Eye (tissue), 1 donor: ENCODE results near the gene SESN1.

Experiments
- DNase-seq: peaks from one replicate; pipeline ENCODE4 v3.0.0-alpha.2; 2015

SESN1 gene

GRCh38 chr6:109024368-109024767 lies 70.3 kb downstream of the SESN1 start:
- DNase-seq = no peak

- DNase-seq = no peak
These were observed 71.2 kb downstream of the SESN1 start for GRCh38 chr6:109023356-109023925.

- no peak for DNase-seq
These were observed 72.8 kb downstream of the SESN1 start for GRCh38 chr6:109021870-109022269.

- DNase-seq = no peak
These were observed 74.7 kb downstream of the SESN1 start for GRCh38 chr6:109019911-109020310.

- peak; percentile 56 for DNase-seq
These were observed 79.5 kb downstream of the SESN1 start for GRCh38 chr6:109015176-109015575.

- DNase-seq = no peak
These were observed 80.0 kb downstream of the SESN1 start for GRCh38 chr6:109014606-109015005.

GRCh38 chr6:109013656-109014305 lies 80.9 kb downstream of the SESN1 start:
- no peak for DNase-seq

GRCh38 chr6:109010705-109011102 lies 83.9 kb downstream of the SESN1 start:
- peak; percentile 54 for DNase-seq

- no peak for DNase-seq
These were observed 84.5 kb downstream of the SESN1 start for GRCh38 chr6:109009962-109010704.

GRCh38 chr6:109009236-109009961 lies 85.2 kb downstream of the SESN1 start:
- peak; percentile 95 for DNase-seq

- DNase-seq = peak; percentile 89
These were observed 86.0 kb downstream of the SESN1 start for GRCh38 chr6:109008537-109009235.

GRCh38 chr6:109008054-109008453 lies 86.6 kb downstream of the SESN1 start:
- DNase-seq = peak; percentile 43

GRCh38 chr6:109007521-109007920 lies 87.1 kb downstream of the SESN1 start:
- no peak for DNase-seq

GRCh38 chr6:109006818-109007217 lies 87.8 kb downstream of the SESN1 start:
- no peak for DNase-seq

- no peak for DNase-seq
These were observed 91.8 kb downstream of the SESN1 start for GRCh38 chr6:109002882-109003281.

- no peak for DNase-seq
These were observed 92.5 kb downstream of the SESN1 start for GRCh38 chr6:109002051-109002697.

GRCh38 chr6:109001291-109001894 lies 93.3 kb downstream of the SESN1 start:
- DNase-seq = peak; percentile 17

- no peak for DNase-seq
These were observed 94.4 kb downstream of the SESN1 start for GRCh38 chr6:109000289-109000688.

GRCh38 chr6:108999428-108999827 lies 95.2 kb downstream of the SESN1 start:
- DNase-seq = no peak

- no peak for DNase-seq
These were observed 96.2 kb downstream of the SESN1 start for GRCh38 chr6:108998485-108998884.

- DNase-seq = no peak
These were observed 98.4 kb downstream of the SESN1 start for GRCh38 chr6:108996208-108996607.

GRCh38 chr6:108995296-108995695 lies 99.3 kb downstream of the SESN1 start:
- DNase-seq = no peak
